MCF 10A (cell line): ENCODE measurements around the gene STPG3. TPM values are rescaled to one million over a fixed set of nuclear protein-coding genes. Genes with fewer than 3 reads are reported as not detected.
A peak's percentile ranks its signal among the peaks of the same experiment; 100 is the strongest.
"Not testable (repeated sequence)": the region's sequence is repeated elsewhere in the genome, so short reads cannot be mapped to it uniquely, and the experiment has no call there.

ENCODE experiments used
- BruUV-seq: library from RNA; stranded (reverse); fragments of 400-500 nt; replicated peaks from 2 replicates; lab custom pipeline; 2021; lab: Mats Ljungman, UMichigan
- CTCF ChIA-PET: fragments of 300-600 bp; sonication (Branson Sonifier 250); formaldehyde crosslinking; extraction: SDS; loops from one replicate; lab custom pipeline; 2021; ENCODE audit warnings: antibody characterized with exemption, inconsistent platforms; lab: Yijun Ruan, JAX
- POLR2A ChIA-PET: fragments of 300-600, 350-650 bp; sonication (Branson Sonifier 250); formaldehyde crosslinking; extraction: SDS; loops from one replicate; lab custom pipeline; 2020; ENCODE audit warnings: antibody characterized with exemption, inconsistent platforms; lab: Yijun Ruan, JAX
- DNase-seq: peaks from one replicate; pipeline ENCODE4 v3.0.0-alpha.2; 2018; ENCODE audit not compliant: unreplicated experiment
- H3K27ac Mint-ChIP-seq: one replicate; pipeline ENCODE4 v1.8.0; 2022; ENCODE audit warnings: mild to moderate bottlenecking, low read depth, mixed read lengths; ENCODE audit not compliant: unreplicated experiment
- H3K27me3 Mint-ChIP-seq: one replicate; pipeline ENCODE4 v1.8.0; 2022; ENCODE audit warnings: mixed read lengths; ENCODE audit not compliant: insufficient read depth, unreplicated experiment
- H3K36me3 Mint-ChIP-seq: one replicate; pipeline ENCODE4 v1.8.0; 2022; ENCODE audit warnings: mild to moderate bottlenecking, moderate library complexity, mixed read lengths; ENCODE audit not compliant: insufficient read depth, unreplicated experiment
- H3K4me1 Mint-ChIP-seq: one replicate; pipeline ENCODE4 v1.8.0; 2022; ENCODE audit warnings: mixed read lengths; ENCODE audit not compliant: insufficient read depth, unreplicated experiment
- H3K4me3 Mint-ChIP-seq: one replicate; pipeline ENCODE4 v1.8.0; 2022; ENCODE audit warnings: mild to moderate bottlenecking, moderate library complexity, mixed read lengths; ENCODE audit not compliant: unreplicated experiment
- H3K9me3 Mint-ChIP-seq: one replicate; pipeline ENCODE4 v1.8.0; 2022; ENCODE audit warnings: mixed read lengths; ENCODE audit not compliant: unreplicated experiment
- intact Hi-C: fragments of 100-400 bp; cut with micrococcal nuclease; formaldehyde crosslinking; loops from 2 replicates; pipeline ENCODE4 v1.14.1; 2022
- total RNA-seq: library from RNA; stranded (reverse); gene quantifications from 2 replicates; pipeline ENCODE4 v1.2.3, GENCODE V29; 2022
- TF ChIP-seq, protein P1 (sequence below): fragments of 200-600 bp; IDR thresholded peaks from one replicate; pipeline ENCODE4 v1.8.0; 2022; ENCODE audit warnings: antibody characterized with exemption, mild to moderate bottlenecking; ENCODE audit not compliant: unreplicated experiment

Gene STPG3
- total RNA-seq, 1 experiment from 2014 or later: not detected

GRCh38 chr9:137236238-137236935 lies 14.7 kb upstream of the STPG3 start:
- TF ChIP-seq, protein P1, sequence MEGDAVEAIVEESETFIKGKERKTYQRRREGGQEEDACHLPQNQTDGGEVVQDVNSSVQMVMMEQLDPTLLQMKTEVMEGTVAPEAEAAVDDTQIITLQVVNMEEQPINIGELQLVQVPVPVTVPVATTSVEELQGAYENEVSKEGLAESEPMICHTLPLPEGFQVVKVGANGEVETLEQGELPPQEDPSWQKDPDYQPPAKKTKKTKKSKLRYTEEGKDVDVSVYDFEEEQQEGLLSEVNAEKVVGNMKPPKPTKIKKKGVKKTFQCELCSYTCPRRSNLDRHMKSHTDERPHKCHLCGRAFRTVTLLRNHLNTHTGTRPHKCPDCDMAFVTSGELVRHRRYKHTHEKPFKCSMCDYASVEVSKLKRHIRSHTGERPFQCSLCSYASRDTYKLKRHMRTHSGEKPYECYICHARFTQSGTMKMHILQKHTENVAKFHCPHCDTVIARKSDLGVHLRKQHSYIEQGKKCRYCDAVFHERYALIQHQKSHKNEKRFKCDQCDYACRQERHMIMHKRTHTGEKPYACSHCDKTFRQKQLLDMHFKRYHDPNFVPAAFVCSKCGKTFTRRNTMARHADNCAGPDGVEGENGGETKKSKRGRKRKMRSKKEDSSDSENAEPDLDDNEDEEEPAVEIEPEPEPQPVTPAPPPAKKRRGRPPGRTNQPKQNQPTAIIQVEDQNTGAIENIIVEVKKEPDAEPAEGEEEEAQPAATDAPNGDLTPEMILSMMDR: peak; percentile 98
- intact Hi-C loops: no loop called here
- POLR2A ChIA-PET: interaction anchor here (1.0 to 1.8 kb wide), 5 partner anchors 11 to 107 kb away, joined by 4 to 16 read pairs (median 4); partner anchors contain the start of genes ANAPC2, CYSRT1, SSNA1 and TPRN
- Mint-ChIP-seq H3K36me3 (peaks cover 21% of the 10 kb centered on the region), H3K9me3 (no peaks in the 10 kb centered on the region), H3K27me3 (no peaks in the 10 kb centered on the region), H3K4me1 (no peaks in the 10 kb centered on the region), H3K4me3 (no peak overlapping the region), H3K27ac (no peak overlapping the region)
- peak; percentile 81 for DNase-seq
- CTCF ChIA-PET: interaction anchor here (0.6 to 3.5 kb wide), 33 partner anchors 9 to 369 kb away, joined by 3 to 36 read pairs (median 4); partner anchors contain the start of genes ANAPC2, CYSRT1, EXD3 and NELFB
- no TSS peak for BruUV-seq

- TF ChIP-seq, protein P1: no peak
- BruUV-seq: no TSS peak
- H3K27ac Mint-ChIP-seq: no peak overlapping the region
- no peak for DNase-seq
- no peak overlapping the region for H3K4me3 Mint-ChIP-seq
- no peaks in the 10 kb centered on the region for H3K9me3 Mint-ChIP-seq
- intact Hi-C loops: no loop called here
- ChIA-PET CTCF (interaction anchor here (0.6 to 3.5 kb wide), 33 partner anchors 8 to 369 kb away, joined by 3 to 36 read pairs (median 4); partner anchors contain the start of genes ANAPC2, CYSRT1, EXD3 and NELFB), POLR2A (interaction anchor here (1.0 to 1.8 kb wide), 5 partner anchors 10 to 108 kb away, joined by 4 to 16 read pairs (median 4); partner anchors contain the start of genes ANAPC2, CYSRT1, SSNA1 and TPRN)
- H3K27me3 Mint-ChIP-seq: no peaks in the 10 kb centered on the region
- H3K4me1 Mint-ChIP-seq: no peaks in the 10 kb centered on the region
- H3K36me3 Mint-ChIP-seq: peaks cover 26% of the 10 kb centered on the region
Observed at GRCh38 chr9:137236936-137237421, 14.1 kb upstream of the STPG3 start.

- intact Hi-C loops: no loop called here
- CTCF ChIA-PET: interaction anchor here (0.5 to 3.5 kb wide), 12 partner anchors 7 to 193 kb away, joined by 3 to 36 read pairs (median 4); partner anchors contain the start of genes CYSRT1, MAN1B1, NPDC1 and RNF208
- Mint-ChIP-seq H3K36me3 (peaks cover 37% of the 10 kb centered on the region), H3K27me3 (no peaks in the 10 kb centered on the region), H3K9me3 (no peaks in the 10 kb centered on the region), H3K27ac (no peak overlapping the region), H3K4me1 (no peaks in the 10 kb centered on the region), H3K4me3 (no peak overlapping the region)
- DNase-seq: no peak
- POLR2A ChIA-PET: interaction anchor here (0.6 to 1.8 kb wide), 2 partner anchors 17 to 49 kb away, joined by 3 to 16 read pairs; partner anchors contain the start of genes ANAPC2, NELFB and SSNA1
- TF ChIP-seq, protein P1: no peak
- no TSS peak for BruUV-seq
Observed at GRCh38 chr9:137237759-137238726, 13.0 kb upstream of the STPG3 start.

DNA sequence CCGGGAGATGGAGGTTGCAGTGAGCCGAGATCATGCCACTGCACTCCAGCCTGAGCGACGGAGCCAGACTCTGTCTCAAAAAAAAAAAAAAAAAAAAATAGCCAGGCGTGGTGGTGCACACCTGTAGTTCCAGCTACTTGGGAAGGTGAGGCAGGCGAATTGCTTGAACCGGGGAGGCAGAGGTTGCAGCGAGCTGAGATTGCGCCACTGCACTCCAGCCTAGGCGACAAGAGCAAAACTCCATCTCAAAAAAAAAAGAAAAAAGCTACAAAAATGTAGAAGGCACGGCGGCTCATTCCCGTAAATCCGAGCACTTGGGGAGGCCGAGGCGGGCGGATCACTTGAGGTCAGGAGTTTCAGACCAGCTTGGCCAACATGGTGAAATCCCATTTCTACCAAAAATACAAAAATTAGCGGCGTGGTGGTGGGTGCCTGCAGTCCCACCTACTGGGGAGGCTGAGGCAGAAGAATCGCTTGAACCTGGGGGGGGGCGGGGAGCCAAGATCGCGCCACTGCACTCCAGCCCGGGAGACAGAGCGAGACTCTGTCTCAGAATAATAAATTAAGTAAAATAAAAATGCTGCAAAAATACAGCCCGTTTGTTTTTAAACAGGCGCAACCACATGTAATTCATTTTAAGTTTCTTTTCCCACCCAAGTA lies 11.4 kb upstream of the STPG3 start:
- H3K36me3 Mint-ChIP-seq: peaks cover 52% of the 10 kb centered on the region
- ChIA-PET POLR2A (interaction anchor here (0.6 to 8.6 kb wide), 18 partner anchors 10 to 511 kb away, joined by 3 to 118 read pairs (median 10); partner anchors contain the start of genes ANAPC2, CYSRT1, MAN1B1 and NDOR1), CTCF (interaction anchor here (0.7 to 3.5 kb wide), 5 partner anchors 13 to 153 kb away, joined by 3 to 36 read pairs (median 3); partner anchors contain the start of genes CYSRT1, MAN1B1, RNF208 and RNF224)
- not testable (repeated sequence) for H3K9me3 Mint-ChIP-seq, H3K27ac Mint-ChIP-seq, H3K27me3 Mint-ChIP-seq, DNase-seq
- peak overlapping the region; percentile 80 for H3K4me3 Mint-ChIP-seq
- peaks cover 15% of the 10 kb centered on the region for H3K4me1 Mint-ChIP-seq
- BruUV-seq: TSS peak; percentile 65
- intact Hi-C loops: loop anchor here (2.0 kb wide), 1 partner anchor 51 kb away; the partner anchor contains the start of genes ANAPC2 and SSNA1
